GM19468 (cell line): ENCODE measurements around the gene TIMM44.
"Not testable (repeated sequence)": the region's sequence is repeated elsewhere in the genome, so short reads cannot be mapped to it uniquely, and the experiment has no call there.

Source experiments
- ATAC-seq: cut with Tn5 transposase; IDR thresholded peaks from one replicate; pipeline ENCODE4 v1.9.1; 2021; ENCODE audit warnings: mild to moderate bottlenecking, moderate library complexity, moderate number of reproducible peaks; ENCODE audit not compliant: unreplicated experiment; ENCODE audit errors: extremely low read depth

The TIMM44 gene

DNA sequence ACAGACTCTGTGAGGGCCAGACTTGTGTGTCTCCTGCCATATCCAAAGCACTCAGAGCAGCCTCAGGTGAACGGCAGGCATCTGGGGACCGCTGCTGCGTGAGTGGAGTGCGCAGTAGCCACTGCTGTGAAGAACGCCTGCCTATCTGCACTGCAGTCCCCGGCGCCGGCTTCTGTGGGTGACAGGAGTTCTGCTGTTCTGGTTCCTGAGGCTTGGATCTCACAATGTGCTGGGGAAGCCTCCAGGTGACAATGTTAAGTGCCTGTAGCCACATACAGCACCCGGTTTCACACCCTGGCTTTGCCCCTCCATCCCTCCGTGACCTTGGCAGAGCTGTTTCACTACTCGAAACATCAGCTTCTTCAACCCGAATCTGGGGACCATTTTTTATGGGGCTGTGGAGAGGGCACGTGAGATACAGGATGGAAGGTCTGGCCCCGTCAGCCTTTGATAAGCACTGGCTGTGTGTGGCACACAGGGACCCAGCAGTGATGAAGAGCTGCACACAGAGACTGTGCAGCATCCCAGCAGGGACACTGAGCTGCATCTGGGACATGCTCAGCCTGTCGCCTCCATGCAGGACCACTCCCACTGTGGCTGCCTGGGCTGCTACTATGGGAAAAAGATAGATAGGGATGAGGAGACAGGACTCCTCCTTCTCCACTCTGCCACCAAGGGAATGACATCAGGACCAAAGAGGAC lies 33.7 kb upstream of the TIMM44 start:
- no peak for ATAC-seq

DNA sequence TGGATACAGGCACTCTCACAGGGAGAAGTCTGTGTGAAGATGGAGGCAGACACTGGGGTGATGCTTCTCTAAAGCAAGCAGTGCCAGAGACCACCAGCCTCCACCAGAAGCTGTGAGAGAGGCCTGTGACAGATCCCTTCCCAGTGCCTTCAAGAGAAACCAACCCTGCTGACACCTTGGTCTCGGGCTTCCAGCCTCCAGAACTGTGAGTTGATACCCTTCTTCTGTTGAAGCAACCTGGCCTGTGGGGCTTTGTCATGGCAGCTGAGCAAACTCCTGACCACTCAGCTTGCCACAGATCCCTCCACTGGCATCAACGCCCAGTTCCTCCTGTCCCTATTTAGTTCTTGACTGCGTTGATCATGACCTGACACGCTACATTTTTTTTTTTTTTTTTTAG lies 33.0 kb upstream of the TIMM44 start:
- no peak for ATAC-seq

DNA sequence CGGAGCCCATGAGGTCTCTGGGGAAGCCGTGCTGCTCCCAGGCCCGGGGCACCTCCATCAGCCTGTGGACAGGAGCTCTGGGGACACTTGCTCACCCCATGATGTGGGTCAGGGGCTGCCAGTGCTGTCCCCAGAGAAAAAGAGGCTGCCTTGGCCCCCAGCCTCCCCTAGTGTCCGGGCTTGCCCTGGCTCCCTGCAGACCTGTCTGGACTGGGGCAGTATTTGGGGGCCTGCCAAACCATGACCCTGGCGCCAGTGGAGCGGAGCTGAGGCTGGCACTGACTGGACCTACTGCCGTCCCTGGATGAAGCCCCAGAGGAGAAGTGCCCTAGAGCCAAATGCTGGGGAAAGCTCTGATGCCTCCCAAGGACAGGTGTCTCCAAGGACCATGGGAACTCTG lies 31.6 kb upstream of the TIMM44 start:
- ATAC-seq, result no peak

DNA sequence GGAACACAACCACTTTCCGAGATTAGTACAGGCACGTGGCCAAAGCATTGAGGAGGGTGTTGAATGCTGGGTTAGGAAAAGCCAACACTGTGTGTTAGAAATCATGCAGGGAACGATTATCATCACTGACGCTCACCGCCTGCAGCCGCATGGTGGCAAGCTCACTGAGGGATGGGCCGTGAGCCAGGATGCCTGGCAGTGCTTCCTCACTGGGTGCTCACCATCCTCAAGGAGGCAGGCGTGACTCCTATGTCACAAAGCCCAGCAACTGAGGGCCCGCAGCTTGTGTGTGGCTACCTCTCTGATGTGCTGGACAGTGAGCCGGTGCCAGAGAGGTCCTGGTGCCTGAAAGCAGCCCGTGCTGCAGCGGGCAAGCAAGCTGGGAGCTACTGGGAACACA lies 30.4 kb upstream of the TIMM44 start:
- ATAC-seq, result no peak

DNA sequence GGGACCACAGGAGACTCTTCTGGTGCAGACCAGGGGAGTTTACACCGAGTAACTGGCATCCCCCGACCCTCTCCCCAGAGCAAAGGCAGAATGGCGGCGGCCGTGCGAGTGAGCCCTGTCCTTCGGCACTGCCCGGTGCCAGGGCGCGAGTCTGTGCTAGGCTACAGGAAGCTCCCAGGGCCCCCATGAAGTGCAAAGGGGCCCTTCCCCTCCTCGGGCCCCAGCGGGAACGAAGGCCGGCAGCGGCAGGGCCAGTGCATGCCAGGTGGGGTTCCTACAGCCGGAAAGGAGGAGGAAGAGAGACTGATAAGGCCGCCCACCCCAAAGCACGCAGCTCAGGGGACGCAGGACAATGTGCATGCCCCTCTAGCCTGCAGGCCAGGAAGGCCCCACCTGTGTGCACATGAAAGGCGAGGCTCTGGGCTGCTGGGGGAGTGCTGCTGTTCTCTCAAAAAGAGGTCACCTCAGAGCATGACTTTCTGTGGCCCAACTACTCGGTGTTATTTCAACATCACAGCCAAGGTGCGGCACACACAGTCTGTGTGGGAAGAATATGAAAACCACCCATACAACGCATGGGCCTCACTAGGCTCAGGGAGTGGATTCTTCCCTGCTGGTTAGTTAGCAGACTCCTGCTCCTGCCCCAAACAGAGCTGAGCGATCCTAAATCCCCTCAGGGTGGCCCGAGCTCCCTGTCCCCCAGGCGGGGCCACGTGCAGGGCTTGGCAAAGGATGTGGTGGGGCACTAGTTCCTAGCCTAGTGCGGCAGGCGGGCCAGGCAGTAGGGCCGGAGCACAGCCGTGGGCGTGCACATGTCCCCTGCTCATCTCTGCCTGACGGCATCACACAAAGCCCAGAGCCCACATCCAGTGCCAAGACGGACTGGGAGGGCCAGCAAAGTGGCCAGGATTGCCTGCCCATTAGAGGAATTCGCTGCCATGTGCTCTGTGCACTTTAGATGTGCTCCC lies 28.4 kb upstream of the TIMM44 start:
- no peak for ATAC-seq

DNA sequence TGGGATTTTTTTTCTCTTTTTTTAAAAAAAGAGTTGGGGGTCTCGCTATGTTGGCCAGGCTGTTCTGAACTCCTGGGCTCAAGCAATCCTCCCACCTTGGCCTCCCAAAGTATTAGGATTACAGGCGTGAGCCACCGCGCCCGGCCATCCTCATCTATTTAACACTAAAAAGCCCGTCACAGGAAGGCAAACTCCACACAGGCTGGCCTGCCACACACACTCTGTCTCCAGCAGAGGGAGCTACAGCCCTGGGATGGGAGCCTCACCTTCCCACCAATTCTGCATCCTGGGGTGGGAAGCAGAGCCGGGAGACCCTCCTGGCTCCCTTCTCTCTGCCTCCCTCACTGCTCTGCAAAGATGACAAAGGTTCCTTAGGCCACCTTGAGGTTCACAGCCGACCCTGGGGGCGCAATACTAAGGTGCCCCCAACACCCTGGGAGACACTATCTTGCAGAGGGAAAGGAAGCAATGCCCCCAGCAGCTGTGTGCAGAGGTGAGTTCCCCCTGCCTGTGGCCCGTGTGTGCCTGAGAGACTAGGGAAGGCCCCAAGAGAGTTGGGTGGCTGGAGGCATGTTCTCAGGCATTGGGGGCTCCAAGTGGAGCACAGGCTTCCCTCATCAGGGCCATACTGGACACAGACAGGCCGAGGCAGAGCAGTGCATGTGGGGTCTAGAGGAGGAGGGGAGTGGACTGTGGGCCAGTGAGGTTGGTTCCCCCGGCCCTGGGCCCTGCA lies 27.4 kb upstream of the TIMM44 start:
- no peak for ATAC-seq

DNA sequence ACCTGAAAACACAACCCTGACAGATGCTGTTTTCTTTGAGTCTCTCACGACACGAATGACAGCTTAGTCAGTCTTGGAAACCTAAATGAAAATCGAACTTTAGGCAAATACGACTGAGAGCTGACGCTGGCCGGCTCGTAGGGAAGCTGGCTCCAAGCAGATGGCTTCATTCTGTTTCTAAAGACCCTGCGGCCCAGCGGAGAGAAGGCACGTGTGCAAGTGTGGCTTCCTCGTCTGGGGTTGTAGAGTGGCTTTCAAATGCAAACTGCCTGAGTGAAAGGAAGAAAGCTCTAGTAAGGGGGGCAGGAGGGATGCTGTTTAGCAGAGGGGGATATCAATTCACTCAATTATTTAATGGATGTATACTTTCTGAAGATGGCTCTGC lies 26.1 kb upstream of the TIMM44 start:
- ATAC-seq, result no peak

DNA sequence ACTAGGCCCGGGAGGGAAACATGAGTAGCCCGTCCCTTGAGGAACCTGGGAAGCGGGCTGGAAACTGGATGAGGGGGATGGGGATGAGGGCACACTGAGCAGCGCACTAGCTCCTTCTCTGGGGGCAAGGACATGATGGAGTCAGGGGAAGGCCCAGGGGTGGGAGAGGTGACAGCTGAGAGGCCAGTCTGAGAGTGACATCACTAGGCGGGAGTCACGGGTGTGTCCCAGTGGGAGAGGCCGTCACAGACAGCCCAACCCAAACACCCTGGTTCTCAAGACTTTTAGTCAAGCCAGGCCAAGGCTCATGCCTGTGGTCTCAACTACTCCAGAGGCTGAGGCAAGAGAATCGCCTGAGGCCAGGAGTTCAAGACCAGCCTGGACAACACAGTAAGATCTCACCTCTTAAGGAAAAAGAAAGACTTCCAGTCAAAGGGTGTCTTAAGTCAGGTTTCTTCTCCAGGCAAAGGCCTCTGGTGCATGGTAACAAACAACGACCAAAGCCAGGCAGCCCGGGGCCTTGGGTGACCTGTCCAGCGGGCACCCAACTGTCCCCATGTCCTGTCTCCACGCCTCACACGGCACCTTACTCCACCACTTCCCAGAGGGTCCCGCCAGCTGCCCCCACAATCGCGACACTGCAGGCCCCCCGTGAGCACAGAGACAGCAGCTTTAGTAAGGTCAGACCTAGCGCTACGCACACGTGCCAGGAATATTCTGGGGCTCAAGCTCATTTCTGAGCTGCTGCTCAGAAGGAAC lies 25.5 kb upstream of the TIMM44 start:
- no peak for ATAC-seq

DNA sequence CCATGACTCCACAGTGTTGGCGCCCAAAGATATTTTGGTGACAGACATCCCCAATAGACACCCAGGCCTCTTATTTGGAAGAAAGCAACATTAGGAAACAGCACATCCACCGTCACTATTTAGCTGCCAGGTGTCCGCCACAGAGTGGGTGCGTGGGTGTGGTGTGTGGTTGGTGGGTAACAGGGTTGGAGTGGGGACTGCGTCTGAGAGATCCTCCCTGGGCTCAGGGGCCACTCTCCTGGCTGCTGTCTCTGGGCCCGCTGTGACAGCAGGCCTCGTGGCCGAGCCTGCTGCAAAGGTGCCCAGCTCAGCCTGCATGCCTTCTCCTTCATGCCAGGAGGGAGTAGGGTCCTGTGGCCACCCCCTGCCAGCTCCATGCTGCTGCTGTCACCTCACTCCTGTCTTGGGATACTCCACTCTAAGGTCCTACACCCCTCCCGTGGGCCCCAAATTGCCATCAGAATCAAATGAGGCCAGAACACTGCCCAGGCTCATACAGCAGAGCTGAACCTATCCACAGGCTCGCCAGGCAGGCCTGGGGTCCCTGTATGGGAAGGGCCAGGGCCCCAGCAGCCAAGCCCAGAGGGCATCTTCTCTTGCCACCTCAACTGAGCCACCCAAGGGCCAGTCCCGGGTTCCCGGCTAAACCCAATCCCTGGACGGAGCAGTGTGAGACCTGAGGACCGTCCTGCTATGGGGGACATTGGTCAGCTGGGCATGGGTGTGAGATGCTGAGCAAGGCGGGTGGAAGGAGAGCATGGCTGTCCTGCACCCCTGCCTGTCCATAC lies 24.7 kb upstream of the TIMM44 start:
- ATAC-seq, result no peak

DNA sequence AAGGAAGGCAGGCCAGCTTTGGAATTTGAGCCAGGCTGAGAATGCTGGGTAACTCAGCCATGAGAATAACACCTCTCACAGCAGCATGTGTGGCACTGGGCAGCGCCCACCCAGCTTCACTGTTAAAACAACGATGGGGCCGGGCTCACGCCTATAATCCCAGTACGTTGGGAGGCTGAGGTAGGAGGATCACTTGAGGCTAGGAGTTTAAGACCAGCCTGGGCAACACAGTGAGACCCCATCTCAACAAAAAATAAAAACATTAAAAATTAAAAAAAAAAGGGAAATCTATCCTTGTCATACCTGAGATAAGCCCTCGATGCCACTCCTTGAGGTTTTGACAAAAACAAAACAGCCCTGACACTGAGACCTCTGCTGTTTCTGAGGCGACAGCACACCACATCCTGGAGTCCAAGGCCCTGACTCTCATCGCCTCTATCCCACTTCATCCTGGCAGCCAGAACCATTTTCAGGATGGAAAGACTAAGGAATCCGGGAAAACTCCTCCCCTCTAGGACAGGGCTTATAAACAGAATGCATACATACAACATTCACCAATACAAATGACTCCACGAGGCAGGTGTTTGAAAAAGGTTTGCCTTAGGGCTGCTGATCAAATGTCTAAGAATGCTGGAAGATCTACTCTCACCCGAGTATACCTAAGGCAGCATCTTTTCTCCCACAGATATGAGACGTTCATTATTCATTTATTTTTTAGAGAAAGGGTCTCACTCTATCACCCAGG lies 22.6 kb upstream of the TIMM44 start:
- no peak for ATAC-seq

DNA sequence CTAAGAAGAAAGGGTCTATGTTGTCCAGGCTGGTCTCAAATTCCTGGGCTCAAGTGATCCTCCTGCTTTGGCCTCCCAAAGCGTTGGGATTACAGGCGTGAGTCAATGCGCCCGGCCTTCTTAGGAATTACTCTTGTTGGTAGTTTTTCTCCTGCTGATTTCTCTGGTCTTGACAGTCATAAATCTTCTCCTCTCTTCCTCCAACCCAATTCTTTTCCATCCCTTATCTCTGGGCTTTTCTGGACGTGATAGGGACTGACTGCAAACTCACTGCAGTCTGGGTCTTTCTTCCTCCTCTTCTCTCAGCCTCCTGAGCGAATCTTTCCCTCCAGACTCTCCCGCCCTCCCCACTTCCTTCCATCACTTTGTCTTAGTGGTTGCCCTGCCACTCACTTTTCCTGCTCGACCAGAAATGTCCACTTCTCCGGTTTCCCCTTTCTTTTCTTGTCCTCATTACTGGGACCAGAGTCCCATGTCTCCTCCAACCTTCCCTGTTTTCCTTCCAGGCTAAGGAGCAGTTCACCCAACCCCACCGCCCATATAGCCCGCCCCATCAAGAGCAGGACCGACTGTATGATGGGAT lies 21.9 kb upstream of the TIMM44 start:
- ATAC-seq, result no peak

DNA sequence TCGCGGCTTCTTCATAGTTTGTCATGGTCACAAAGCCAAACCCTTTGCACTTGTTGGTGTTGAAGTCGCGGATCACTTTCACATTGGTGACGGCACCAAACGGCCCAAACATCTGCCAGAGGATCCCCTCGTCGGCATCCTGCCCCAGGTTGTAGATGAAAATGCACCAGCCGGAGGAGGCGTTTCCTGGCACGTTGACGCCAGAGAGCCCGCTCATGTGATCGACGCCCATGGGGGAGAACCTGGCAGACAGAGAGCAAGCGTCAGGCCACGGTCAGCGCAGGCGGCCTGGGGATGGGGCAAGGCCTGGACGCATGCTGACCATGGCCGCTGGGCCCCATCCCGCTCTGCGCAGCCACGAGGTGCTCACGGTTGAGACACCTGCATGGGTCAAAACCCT lies 20.1 kb upstream of the TIMM44 start:
- no peak for ATAC-seq

DNA sequence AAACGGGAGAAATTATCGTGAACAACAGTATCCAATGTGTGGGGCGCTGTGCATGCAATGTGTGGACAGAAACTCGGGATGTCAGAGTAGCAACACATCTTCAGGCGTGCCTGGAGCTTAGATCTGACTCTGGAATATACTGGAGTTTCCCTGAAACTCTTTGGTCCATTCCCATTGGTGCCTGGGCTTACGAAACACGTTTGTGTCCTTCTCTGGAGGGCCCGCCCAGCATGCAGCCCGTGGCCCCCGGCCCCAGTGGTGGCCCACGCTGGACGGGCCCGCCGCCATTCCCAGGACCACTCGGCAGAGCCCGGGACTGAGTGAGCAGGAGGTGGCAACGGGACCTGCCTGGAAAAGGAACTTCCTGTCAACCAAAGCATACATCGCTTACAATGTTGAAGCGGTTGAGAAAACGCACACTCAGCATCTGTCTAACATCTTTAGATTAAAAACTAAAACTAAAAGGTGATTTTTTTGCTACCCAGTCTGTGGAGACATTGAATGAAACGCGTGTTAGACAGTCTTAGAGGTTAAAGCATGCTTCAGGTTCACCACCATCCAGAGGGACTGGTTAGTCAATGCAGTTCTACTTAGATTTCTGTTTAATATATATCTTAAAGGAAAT lies 19.3 kb upstream of the TIMM44 start:
- no peak for ATAC-seq

DNA sequence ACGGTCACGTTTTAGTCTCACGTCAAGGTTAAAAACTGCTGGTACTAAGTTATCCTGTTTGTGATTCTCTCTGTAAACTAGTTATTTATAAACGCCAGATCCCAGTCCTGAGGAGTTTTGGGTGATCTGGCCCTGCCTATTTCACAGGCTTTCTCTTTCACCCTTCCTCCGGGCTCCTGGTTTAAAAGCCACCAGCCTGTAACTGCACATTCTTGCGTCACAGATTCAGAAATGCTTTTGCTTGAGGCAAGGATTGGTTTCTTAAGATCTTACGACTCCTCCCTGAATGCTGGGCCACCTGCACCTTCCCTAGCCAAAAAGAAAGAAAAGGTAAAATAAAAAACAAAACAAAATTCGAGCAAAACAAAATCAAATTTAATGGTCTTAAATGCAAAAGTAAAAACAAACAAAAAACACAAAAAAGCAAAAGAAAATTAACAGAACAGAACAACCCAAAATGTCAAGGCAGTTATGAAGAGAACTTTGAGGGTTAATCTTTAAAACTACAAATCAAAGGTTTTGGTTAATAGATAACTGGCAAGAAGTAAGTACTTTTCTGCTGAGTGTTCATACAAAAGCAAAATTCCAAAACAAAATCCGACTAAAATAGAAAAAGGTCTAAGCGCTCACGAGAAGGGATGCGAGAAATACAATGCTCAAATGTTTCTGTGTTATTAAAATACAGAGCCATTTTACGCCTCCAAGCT lies 18.6 kb upstream of the TIMM44 start:
- no peak for ATAC-seq

DNA sequence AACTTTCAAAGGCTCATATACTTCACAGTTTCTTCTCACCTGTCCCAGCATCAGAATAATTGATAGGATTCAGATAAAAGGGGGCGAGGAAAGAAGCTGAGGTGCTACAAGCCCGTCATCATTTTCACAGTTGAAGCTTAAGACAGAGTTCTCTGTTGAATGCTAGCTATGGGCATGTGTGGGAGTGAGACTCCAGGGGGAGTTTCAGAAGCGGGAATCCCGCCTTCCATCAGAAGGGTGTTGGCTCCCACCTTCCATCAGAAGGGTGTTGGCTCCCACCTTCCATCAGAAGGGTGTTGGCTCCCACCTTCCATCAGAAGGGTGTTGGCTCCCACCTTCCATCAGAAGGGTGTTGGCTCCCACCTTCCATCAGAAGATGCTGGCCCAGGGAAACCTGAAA lies 17.6 kb upstream of the TIMM44 start:
- not testable (repeated sequence) for ATAC-seq

DNA sequence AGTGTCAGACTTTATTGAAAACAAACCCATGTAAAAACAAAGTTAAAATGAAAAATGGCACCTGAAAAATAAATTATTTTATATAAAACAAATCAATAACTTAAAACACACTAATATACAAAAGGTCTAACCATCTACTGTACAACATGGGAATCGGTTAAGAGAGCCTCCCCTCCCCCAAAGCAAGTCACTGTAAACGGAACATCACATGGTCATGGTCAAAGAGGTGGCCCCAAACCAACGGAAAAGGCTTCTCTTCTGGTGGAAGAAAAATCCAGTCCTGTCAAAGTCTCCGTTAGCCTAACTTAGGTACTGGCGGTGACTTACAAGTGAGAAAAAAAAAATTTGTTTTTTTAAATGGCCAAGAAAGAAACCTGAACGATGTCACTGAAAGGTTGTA lies 15.7 kb upstream of the TIMM44 start:
- no peak for ATAC-seq

DNA sequence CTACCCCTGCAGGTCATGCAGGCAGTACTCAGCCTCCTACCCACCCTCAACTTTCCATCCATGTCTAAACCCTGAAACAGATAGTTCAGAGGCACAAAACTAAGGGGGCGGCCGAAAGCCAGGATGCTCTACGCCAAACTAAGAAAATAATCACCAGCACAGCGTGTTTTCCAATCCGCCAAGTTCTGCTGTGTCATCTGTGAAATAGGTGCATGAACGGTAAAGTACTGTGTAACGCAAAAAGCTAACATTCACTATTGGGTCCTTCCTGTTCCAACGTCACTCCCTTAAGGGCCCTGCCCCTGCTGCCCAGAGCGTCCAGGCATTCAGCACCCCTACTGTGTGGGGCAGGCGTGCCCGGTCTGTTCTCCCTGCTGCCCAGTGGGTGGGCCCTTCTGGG lies 12.2 kb upstream of the TIMM44 start:
- no peak for ATAC-seq
